ENCODE results near the gene C6orf47.
A peak's percentile ranks its signal among the peaks of the same experiment; 100 is the strongest.

Gene C6orf47

DNA sequence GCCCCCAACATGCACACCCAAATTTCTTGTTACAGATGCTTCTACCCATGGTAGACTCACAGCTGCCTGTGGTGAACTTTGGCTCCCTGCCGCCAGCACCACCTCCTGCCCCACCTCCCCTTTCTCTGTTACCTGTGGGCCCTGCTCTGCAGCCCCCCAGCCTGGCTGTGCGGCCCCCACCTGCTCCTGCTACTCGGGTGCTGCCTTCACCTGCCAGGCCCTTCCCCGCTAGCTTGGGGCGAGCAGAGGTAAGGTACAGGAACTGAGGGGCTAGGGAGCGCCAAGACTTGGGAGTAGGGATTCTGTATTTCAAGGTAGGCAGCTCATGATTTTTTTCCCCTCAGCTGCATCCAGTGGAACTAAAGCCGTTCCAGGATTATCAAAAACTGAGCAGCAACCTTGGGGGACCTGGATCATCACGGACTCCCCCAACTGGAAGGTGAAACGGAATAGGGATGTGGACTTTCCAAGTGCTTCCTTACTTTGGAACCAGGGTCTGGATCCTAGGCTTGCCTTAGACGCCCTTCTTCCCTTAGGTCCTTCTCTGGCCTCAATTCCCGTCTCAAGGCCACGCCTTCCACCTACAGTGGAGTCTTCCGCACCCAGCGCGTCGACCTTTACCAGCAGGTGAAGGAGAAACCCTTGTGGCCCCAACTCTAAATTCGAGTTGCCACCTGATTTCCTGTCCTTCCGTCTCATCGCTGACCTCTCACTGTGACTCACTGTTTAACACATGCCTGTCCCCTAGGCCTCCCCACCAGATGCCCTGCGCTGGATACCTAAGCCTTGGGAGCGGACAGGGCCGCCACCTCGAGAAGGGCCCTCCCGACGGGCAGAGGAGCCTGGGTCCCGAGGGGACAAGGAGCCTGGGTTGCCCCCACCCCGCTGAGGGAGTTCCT, 23.6 kb downstream of the C6orf47 start:
- DNase-seq (ENCODE audit: low spot score), result no peak

DNA sequence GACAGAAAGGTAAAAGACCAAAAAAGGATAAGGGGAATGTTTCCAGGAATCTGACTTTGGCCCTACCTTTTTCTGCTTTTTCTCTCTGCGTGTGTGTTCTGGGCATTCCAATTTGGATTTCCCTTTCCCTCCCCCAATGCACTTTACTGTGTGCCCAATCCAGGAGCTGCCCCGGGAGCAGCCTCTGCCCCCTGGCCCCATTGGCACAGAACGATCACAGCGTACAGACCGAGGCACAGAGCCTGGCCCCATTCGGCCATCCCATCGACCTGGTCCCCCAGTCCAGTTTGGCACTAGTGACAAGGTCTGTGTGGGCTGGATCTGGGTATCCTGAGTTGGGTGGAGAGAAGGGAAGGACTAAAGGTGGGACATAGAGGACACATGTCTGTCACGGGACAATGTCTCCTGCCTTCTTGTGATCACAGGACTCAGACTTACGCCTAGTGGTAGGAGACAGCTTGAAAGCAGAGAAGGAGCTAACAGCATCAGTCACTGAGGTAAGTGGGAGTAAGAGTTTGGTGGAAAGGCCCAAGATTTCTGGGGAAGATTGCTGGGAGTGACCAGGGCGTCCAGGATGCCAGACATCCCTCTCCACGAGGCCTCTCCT, 25.5 kb downstream of the C6orf47 start:
- DNase-seq (ENCODE audit: low spot score), result no peak

GRCh38 chr6:31634131-31634530, 26.4 kb downstream of the C6orf47 start:
- no peak for DNase-seq (ENCODE audit: low spot score)

GRCh38 chr6:31633447-31633846, 27.1 kb downstream of the C6orf47 start:
- no peak for DNase-seq (ENCODE audit: low spot score)

- no peak for DNase-seq (ENCODE audit: low spot score)
These were observed 28.2 kb downstream of the C6orf47 start for GRCh38 chr6:31632279-31632946.

DNA sequence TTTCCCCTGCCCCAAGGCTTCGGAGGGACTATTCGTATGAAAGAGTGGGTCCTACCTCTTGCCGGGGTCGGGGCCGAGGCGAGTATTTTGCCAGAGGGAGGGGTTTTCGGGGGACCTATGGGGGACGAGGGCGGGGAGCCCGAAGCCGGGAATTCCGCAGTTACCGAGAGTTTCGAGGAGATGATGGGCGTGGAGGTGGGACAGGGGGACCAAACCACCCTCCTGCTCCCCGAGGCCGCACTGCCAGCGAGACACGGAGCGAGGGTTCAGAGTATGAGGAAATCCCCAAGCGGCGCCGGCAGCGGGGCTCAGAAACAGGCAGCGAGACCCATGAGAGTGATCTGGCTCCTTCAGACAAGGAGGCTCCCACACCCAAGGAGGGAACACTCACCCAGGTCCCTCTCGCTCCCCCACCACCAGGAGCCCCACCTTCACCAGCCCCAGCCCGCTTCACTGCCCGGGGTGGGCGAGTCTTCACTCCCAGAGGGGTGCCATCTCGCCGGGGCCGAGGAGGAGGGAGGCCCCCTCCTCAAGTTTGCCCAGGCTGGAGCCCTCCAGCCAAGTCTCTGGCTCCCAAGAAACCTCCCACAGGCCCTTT, 28.8 kb downstream of the C6orf47 start:
- no peak for DNase-seq (ENCODE audit: low spot score)

- DNase-seq (ENCODE audit: low spot score), result no peak
These were observed 29.4 kb downstream of the C6orf47 start for GRCh38 chr6:31631209-31631608.

DNA sequence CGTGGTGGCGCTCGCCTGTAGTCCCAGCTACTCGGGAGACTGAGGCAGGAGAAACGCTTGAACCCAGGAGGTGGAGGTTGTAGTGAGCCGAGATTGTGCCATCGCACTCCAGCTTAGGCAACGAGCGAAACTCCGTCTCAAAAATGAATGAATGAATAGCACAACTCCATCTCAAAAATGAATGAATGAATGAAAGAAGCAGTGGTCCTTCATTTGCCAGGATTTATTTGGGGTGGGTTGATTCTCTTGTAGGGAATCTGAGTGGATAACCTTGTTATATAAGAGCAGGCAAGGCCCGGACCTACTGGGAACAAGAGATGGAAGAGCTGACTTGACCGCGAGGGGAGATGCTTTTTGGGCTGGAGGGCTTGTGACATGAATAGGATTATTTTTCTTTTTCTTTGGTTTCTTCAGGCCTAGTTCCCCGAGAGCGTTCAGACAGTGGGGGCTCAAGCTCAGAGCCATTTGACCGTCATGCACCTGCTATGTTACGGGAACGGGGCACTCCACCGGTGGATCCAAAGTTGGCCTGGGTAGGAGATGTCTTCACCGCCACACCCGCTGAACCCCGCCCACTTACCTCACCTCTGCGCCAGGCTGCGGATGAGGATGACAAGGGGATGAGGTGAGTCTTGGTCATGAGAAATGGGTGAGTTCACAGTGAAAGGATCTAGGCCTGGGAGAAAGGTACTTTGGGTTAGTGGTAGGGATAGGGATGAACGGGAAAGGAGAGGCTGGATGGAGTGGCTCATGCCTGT, 30.2 kb downstream of the C6orf47 start:
- no peak for DNase-seq (ENCODE audit: low spot score)

GRCh38 chr6:31629014-31629413, 31.6 kb downstream of the C6orf47 start:
- no peak for DNase-seq (ENCODE audit: low spot score)

DNA sequence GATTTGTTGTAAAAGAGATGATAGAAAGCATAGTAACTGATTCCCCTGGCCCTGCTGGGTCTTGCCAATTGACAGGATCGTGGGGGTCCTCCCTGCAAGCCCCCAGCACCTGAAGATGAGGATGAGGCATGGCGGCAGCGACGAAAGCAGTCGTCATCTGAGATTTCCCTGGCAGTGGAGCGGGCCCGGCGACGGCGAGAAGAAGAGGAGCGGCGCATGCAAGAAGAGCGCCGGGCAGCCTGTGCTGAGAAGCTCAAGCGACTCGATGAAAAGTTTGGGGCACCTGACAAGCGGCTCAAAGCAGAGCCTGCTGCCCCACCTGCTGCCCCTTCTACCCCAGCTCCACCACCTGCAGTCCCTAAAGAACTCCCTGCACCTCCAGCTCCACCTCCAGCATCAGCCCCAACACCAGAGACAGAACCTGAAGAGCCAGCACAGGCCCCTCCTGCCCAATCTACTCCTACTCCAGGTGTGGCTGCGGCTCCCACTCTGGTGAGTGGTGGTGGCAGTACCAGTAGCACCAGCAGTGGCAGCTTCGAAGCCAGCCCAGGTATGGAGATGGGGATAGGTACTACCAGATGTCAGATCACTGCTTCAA, 32.8 kb downstream of the C6orf47 start:
- no peak for DNase-seq (ENCODE audit: low spot score)

- DNase-seq (ENCODE audit: low spot score), result no peak
These were observed 33.6 kb downstream of the C6orf47 start for GRCh38 chr6:31626952-31627351.

DNA sequence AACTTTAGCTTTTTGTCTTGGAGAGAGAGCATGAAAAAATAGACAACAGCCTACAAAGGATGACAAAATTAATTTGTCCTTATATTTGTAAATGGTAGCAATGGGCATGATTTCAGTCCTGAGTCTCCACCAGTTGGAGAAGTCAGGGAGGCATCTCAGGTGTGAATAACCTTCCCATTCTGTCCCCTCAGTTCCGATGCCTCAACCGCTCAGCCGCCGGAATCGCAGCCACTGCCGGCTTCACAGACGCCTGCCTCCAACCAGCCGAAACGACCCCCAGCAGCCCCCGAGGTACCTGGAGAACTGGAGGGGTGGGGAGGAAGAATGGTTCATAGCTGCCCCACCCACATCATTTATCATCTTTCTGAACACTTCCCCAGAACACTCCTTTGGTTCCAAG, 36.5 kb downstream of the C6orf47 start:
- DNase-seq (ENCODE audit: low spot score), result no peak

- no peak for DNase-seq (ENCODE audit: low spot score)
These were observed 37.9 kb downstream of the C6orf47 start for GRCh38 chr6:31622684-31623091.

GRCh38 chr6:31621991-31622390, 38.6 kb downstream of the C6orf47 start:
- DNase-seq (ENCODE audit: low spot score), result peak; percentile 49

- DNase-seq (ENCODE audit: low spot score), result no peak
These were observed 39.1 kb downstream of the C6orf47 start for GRCh38 chr6:31621320-31621939.

DNA sequence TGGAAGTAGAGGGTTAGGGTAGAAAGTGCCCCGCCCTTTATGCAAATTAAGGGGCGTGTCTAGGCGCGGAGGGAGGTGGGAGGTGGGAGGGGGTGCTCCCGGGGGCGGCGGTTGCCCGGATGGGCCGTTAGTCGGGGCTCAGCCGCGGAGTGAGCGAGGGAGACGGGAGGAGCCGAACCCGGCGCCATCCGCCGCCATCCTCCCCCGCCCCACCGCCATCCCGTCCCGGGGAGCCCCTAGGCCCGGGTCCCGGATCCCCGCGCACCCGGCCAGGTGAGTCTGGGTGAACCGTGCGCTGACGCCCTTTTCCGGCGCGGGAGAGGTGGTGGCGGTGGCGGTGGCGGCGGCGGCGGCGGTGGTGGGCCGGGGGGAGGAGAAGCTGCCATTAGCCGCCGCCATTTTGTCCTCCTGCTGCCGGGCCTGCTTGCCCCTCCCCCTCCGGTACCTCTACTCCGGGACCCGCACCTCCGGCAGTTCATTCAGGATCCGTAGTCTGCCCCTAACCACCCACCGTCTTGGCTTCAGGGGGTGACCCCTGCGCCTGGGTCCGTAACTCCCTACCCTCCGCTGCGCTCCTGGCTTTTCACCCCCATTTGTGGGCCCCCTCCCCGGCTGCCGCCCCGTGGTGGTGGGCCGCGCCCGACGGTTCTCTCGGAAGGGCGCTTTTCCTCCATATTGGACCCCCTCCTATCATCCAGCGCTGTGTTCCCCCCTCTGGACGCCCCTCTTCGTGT, 39.8 kb downstream of the C6orf47 start, which contains the start of gene PRRC2A:
Gene PRRC2A, plus strand, starts transcription at position 130 of the 734 bp plus-strand sequence. CDS start 2,075 bp downstream, outside the sequence.
- DNase-seq (ENCODE audit: low spot score), result peak; percentile 83

GRCh38 chr6:31619805-31620585, 40.6 kb downstream of the C6orf47 start:
- DNase-seq (ENCODE audit: low spot score), result peak; percentile 98

- DNase-seq (ENCODE audit: low spot score), result no peak
These were observed 43.6 kb downstream of the C6orf47 start for GRCh38 chr6:31617010-31617409.

GRCh38 chr6:31615748-31616147, 44.8 kb downstream of the C6orf47 start:
- DNase-seq (ENCODE audit: low spot score), result no peak
